K562 (cell line): ENCODE results near the gene C7orf57. TPM values are rescaled to one million over a fixed set of nuclear protein-coding genes. Genes with fewer than 3 reads are reported as not detected.

Experiments
- CBFA2T3 ChIP-seq: fragments of 450-650 bp; IDR thresholded peaks from 2 replicates; pipeline ENCODE4 v1.6.1; 2017
- HNRNPL ChIP-seq: fragments of 200-400 bp; formaldehyde crosslinking; IDR thresholded peaks from 2 replicates; pipeline ENCODE4 v1.6.1; 2017; ENCODE audit warnings: low read depth, mild to moderate bottlenecking, low read length
- IFI16 ChIP-seq: fragments of 250-450 bp; sonication (Bioruptor Pico); IDR thresholded peaks from 2 replicates; pipeline ENCODE4 v2.1.2; 2022; ENCODE audit warnings: mild to moderate bottlenecking, inconsistent platforms
- KDM5B ChIP-seq: fragments of 200-600 bp; sonication (generic); IDR thresholded peaks from 2 replicates; pipeline ENCODE4 v1.6.1; 2012; ENCODE audit warnings: low read depth, mild to moderate bottlenecking, moderate library complexity, low read length, control low read depth, inconsistent platforms; ENCODE audit not compliant: insufficient replicate concordance
- MAFK ChIP-seq: IDR thresholded peaks from 2 replicates; pipeline ENCODE4 v1.6.1; 2011; ENCODE audit warnings: low read length, improper control_type of control experiment
- MTA3 ChIP-seq: fragments of 450-650 bp; formaldehyde crosslinking; IDR thresholded peaks from 2 replicates; pipeline ENCODE4 v1.6.1; 2017; ENCODE audit warnings: mild to moderate bottlenecking, borderline replicate concordance
- PTBP1 ChIP-seq: fragments of 200-400 bp; formaldehyde crosslinking; IDR thresholded peaks from 2 replicates; pipeline ENCODE4 v1.6.1; 2017; ENCODE audit warnings: low read depth, low read length
- TCF7L2 ChIP-seq: fragments of 150-350 bp; IDR thresholded peaks from 2 replicates; pipeline ENCODE4 v1.6.1; 2016; ENCODE audit warnings: low read depth, mild to moderate bottlenecking, low read length, moderate library complexity
- ZBTB17 ChIP-seq: fragments of 450-650 bp; formaldehyde crosslinking; IDR thresholded peaks from 2 replicates; pipeline ENCODE4 v1.4.0; 2020; ENCODE audit warnings: mild to moderate bottlenecking
- polyA plus RNA-seq, 8 experiments: library from polyadenylated mRNA; depleted of rRNA in 4 of 8; stranded (reverse) in 5 of 8; unstranded in 3 of 8; fragments of >200 nt; fragmentation: Nextera tagmentation in 2 of 8; fragmentation: Illumina TruSeq in 1 of 8; extraction: Ambion mirVana in 2 of 8; extraction: Trizol in 1 of 8; gene quantifications; 2 replicates each; pipeline versions ENCODE4 v1.2.1 to v1.2.3, GENCODE V29; 2011 to 2014; ENCODE audit warnings: inconsistent platforms in 1 of 8, missing spikeins in 1 of 8
- total RNA-seq, 7 experiments: library from RNA; depleted of rRNA in 6 of 7; stranded (reverse); fragments of >200 nt in 6 of 7; fragmentation: Illumina TruSeq in 2 of 7; extraction: Trizol in 2 of 7; gene quantifications; 2 replicates each; pipeline versions ENCODE4 v1.2.1 to v1.2.3, GENCODE V29; 2011 to 2021; ENCODE audit warnings: low replicate concordance in 1 of 7
- TF ChIP-seq, protein P1 (sequence below): sonication (generic); formaldehyde crosslinking; IDR thresholded peaks from 2 replicates; pipeline ENCODE4 v1.8.1; 2023; ENCODE audit warnings: missing genetic modification reagents, mild to moderate bottlenecking, borderline replicate concordance
- TF ChIP-seq, protein P2 (sequence below): fragments of 450-650 bp; IDR thresholded peaks from 2 replicates; pipeline ENCODE4 v1.6.1; 2016; ENCODE audit warnings: antibody characterized with exemption
- TF ChIP-seq, protein P3 (sequence below): sonication (generic); formaldehyde crosslinking; IDR thresholded peaks from 2 replicates; pipeline ENCODE4 v1.8.0; 2022; ENCODE audit warnings: mild to moderate bottlenecking, missing genetic modification reagents
- TF ChIP-seq, protein P4 (sequence below): fragments of 250-450 bp; sonication (Bioruptor Pico); IDR thresholded peaks from 2 replicates; pipeline ENCODE4 v1.9.0; 2021; ENCODE audit warnings: mild to moderate bottlenecking
- TF ChIP-seq, protein P5 (sequence below): fragments of 250-450 bp; sonication (Bioruptor Pico); IDR thresholded peaks from 2 replicates; pipeline ENCODE4 v1.5.0; 2021
- TF ChIP-seq, protein P6 (sequence below), 2 experiments: IDR thresholded peaks; 2 replicates each; pipeline ENCODE4 v1.6.1; 2011; ENCODE audit warnings: borderline replicate concordance in 1 of 2, control low read depth in 1 of 2, low read depth in 1 of 2, low read length in 1 of 2, mild to moderate bottlenecking in 1 of 2, mixed read lengths in 1 of 2, moderate library complexity in 1 of 2; ENCODE audit not compliant: insufficient read depth in 1 of 2, insufficient read length in 1 of 2, poor library complexity in 1 of 2, severe bottlenecking in 1 of 2; ENCODE audit errors: extremely low read depth in 1 of 2
- TF ChIP-seq, protein P7 (sequence below): sonication (generic); formaldehyde crosslinking; IDR thresholded peaks from 2 replicates; pipeline ENCODE4 v1.8.0; 2022; ENCODE audit warnings: missing genetic modification reagents, mild to moderate bottlenecking, borderline replicate concordance

The C7orf57 gene
- total and polyA plus RNA-seq, 9 of the 15 experiments (the other 6 are each of a cell fraction or from before 2014, with no cell fraction given) = not detected

DNA sequence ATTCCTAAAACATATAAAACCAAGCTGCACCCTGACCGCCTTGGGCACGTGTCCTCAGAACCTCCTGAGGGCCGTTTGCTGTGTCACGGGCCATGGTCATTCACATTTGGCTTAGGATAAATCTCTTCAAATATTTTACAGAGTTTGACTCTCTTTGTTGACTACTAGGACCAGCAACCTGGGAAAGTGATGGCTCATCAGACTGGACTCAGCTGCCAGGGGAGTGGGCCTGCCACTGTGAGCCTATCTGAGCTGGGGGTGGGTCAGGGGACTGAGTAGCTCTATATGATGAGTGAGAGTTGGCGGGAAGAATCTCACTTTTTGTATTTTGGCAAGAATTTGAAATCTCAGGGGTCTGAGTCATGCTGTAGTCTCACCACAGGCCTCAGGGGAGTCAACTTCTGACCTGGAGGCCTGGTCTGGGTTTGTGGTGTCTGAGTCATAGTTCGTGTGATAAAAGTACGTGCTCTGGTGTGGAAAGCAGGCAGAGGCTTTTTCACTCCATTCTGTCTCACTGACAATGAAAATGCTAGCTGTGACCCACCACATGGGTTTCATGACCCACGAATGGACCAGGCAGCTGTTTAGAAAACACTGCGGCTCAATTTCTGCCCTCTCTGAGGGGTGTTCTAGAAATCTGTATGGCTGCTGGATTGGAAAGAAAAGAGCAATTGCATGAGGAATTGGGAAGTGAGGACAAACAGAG lies 49.5 kb downstream of the C7orf57 start (continued):
- TF ChIP-seq, protein P1, sequence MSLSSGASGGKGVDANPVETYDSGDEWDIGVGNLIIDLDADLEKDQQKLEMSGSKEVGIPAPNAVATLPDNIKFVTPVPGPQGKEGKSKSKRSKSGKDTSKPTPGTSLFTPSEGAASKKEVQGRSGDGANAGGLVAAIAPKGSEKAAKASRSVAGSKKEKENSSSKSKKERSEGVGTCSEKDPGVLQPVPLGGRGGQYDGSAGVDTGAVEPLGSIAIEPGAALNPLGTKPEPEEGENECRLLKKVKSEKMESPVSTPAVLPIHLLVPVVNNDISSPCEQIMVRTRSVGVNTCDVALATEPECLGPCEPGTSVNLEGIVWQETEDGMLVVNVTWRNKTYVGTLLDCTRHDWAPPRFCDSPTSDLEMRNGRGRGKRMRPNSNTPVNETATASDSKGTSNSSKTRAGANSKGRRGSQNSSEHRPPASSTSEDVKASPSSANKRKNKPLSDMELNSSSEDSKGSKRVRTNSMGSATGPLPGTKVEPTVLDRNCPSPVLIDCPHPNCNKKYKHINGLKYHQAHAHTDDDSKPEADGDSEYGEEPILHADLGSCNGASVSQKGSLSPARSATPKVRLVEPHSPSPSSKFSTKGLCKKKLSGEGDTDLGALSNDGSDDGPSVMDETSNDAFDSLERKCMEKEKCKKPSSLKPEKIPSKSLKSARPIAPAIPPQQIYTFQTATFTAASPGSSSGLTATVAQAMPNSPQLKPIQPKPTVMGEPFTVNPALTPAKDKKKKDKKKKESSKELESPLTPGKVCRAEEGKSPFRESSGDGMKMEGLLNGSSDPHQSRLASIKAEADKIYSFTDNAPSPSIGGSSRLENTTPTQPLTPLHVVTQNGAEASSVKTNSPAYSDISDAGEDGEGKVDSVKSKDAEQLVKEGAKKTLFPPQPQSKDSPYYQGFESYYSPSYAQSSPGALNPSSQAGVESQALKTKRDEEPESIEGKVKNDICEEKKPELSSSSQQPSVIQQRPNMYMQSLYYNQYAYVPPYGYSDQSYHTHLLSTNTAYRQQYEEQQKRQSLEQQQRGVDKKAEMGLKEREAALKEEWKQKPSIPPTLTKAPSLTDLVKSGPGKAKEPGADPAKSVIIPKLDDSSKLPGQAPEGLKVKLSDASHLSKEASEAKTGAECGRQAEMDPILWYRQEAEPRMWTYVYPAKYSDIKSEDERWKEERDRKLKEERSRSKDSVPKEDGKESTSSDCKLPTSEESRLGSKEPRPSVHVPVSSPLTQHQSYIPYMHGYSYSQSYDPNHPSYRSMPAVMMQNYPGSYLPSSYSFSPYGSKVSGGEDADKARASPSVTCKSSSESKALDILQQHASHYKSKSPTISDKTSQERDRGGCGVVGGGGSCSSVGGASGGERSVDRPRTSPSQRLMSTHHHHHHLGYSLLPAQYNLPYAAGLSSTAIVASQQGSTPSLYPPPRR (CRISPR knock-in tag) = no peak
- TF ChIP-seq CBFA2T3 (peak; percentile 73), TCF7L2 (no peak), MAFK (peak; percentile 24; the same call in 1 of the 2 replicates), KDM5B (no peak), IFI16 (CRISPR knock-in tag) (no peak), ZBTB17 (no peak), PTBP1 (no peak), MTA3 (peak; percentile 40; the same call in 1 of the 2 replicates), HNRNPL (no peak)
- TF ChIP-seq, protein P2, sequence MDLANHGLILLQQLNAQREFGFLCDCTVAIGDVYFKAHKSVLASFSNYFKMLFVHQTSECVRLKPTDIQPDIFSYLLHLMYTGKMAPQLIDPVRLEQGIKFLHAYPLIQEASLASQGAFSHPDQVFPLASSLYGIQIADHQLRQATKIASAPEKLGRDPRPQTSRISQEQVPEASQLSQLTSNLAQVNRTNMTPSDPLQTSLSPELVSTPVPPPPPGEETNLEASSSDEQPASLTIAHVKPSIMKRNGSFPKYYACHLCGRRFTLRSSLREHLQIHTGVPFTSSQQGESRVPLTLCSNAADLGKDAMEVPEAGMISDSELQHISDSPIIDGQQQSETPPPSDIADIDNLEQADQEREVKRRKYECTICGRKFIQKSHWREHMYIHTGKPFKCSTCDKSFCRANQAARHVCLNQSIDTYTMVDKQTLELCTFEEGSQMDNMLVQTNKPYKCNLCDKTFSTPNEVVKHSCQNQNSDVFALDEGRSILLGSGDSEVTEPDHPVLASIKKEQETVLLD = no peak
- TF ChIP-seq, protein P3, sequence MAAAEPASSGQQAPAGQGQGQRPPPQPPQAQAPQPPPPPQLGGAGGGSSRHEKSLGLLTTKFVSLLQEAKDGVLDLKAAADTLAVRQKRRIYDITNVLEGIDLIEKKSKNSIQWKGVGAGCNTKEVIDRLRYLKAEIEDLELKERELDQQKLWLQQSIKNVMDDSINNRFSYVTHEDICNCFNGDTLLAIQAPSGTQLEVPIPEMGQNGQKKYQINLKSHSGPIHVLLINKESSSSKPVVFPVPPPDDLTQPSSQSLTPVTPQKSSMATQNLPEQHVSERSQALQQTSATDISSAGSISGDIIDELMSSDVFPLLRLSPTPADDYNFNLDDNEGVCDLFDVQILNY (CRISPR knock-in tag) = no peak
- TF ChIP-seq, protein P4, sequence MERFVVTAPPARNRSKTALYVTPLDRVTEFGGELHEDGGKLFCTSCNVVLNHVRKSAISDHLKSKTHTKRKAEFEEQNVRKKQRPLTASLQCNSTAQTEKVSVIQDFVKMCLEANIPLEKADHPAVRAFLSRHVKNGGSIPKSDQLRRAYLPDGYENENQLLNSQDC (CRISPR knock-in tag) = no peak
- TF ChIP-seq, protein P5, sequence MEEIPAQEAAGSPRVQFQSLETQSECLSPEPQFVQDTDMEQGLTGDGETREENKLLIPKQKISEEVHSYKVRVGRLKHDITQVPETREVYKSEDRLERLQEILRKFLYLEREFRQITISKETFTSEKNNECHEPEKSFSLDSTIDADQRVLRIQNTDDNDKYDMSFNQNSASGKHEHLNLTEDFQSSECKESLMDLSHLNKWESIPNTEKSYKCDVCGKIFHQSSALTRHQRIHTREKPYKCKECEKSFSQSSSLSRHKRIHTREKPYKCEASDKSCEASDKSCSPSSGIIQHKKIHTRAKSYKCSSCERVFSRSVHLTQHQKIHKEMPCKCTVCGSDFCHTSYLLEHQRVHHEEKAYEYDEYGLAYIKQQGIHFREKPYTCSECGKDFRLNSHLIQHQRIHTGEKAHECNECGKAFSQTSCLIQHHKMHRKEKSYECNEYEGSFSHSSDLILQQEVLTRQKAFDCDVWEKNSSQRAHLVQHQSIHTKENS (CRISPR knock-in tag) = no peak
- TF ChIP-seq, protein P6, sequence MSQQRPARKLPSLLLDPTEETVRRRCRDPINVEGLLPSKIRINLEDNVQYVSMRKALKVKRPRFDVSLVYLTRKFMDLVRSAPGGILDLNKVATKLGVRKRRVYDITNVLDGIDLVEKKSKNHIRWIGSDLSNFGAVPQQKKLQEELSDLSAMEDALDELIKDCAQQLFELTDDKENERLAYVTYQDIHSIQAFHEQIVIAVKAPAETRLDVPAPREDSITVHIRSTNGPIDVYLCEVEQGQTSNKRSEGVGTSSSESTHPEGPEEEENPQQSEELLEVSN (IDR thresholded peaks at IDR 0.05; ENCODE audit: borderline replicate concordance in 1 of 2, extremely low read depth in 1 of 2, insufficient read depth in 1 of 2, insufficient read length in 1 of 2, low read depth in 1 of 2, low read length in 1 of 2, poor library complexity in 1 of 2, severe bottlenecking in 1 of 2) = peak in 1 of 2 experiments; percentile 15
- TF ChIP-seq, protein P7, sequence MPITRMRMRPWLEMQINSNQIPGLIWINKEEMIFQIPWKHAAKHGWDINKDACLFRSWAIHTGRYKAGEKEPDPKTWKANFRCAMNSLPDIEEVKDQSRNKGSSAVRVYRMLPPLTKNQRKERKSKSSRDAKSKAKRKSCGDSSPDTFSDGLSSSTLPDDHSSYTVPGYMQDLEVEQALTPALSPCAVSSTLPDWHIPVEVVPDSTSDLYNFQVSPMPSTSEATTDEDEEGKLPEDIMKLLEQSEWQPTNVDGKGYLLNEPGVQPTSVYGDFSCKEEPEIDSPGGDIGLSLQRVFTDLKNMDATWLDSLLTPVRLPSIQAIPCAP (CRISPR knock-in tag) = no peak
